ENCODE data around the gene CWF19L2.
"Not testable (repeated sequence)": the region's sequence is repeated elsewhere in the genome, so short reads cannot be mapped to it uniquely, and the experiment has no call there.

CWF19L2 gene

DNA sequence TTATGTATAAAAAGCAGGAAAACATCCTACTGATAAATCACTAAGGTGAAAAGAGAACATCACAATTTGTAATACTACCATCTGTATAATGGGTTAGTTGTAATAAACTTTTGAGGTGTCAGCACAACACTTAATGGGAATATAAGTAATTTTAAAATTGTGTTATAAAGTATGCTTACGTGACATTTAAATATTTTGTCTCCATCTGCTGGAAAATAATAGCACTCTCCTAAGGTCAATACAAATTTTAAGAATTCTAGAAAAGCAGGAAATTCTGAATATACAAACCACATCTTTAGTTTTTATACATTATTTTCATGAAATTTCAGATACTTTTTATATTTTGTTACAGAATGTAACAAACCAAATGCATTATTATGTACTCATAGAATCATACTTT, 19.5 kb downstream of the CWF19L2 start:
- no peak for DNase-seq (ENCODE audit: low read depth)

DNA sequence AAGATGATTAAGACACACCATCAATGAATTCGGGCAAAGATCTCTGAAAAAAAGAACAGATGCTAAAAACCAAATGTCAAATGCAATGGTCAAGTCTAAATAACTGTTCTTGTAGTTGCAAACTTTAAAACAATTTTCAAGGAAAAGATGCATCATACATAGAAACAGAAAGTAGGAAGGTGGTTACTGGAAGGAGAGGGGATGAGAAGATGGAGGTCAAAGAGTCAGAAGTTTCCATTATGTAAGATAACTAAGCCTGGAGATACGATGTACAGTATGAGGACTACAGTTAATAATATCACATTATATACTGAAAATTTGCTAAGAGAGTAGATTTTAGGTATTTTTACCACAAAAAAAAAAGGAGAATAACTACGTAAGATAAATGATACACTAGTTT, 27.1 kb downstream of the CWF19L2 start:
- DNase-seq (ENCODE audit: low read depth): no peak

DNA sequence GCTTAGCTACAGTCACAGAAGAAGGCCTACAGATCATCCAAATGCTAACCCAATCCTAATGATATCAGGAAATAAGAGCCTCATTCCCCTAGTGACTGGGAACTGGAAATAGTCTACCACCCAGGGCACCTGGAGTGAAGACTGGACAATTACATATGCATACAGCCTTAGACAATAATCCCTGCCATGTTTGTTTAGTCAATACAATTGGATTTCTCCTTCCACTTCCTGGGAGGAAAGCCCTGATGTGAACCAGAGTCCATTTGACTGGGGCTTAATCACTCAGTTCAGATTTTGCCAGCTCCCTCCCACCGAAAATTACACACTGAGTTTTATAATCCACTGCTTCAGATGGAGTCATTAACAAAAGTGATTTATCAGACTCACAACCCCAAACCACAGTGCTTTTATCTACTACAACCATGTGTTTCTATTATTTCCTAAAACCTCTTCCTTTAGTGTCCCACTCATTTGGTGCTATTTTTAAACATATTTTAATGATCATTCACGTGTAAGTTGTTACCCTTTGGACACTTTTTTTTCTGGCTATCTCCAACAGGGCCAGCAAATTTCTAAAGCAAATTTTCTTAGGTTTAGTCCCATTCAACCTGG, 29.9 kb downstream of the CWF19L2 start:
- DNase-seq (ENCODE audit: low read depth): no peak

DNA sequence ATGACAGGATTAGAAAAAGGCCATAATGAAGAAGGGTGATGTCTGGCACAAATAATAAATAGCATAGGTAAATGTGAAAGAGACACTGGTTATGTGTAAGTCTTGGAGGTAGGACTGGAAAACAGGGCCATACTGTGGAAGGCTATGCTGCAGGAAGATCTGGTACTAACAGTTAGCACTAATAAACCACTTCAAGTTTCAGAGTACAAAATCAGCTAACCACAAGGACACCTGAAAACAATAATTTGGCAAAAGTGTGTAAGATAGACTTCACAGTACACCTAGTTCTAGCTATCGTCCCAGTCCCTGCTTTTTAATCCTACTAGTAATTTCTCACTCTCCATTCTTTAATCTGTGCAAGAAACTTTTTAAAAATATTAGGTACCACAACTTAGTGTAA, 44.3 kb downstream of the CWF19L2 start:
- DNase-seq (ENCODE audit: low read depth): no peak

DNA sequence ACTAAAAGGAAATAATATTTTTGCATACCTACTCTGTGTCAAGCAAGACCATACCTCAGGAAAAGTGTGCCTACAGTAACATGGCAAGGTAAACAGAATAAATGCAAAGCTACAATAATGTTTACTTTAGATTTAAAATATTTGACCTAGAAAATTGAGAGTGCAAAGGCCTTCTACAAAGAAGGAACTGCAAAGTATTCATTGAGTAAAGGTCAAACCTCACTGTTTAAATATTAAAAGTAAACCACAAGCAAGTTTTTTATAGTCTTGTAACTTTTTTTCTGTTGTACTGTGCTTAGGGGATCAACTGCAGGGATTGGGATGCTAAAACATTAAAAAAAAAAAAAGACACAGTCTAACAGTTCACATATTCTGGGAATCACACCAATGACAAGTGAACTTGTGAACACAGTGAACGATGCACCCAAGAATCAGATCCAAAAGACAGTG, 48.8 kb downstream of the CWF19L2 start:
- no peak for DNase-seq (ENCODE audit: low read depth)

DNA sequence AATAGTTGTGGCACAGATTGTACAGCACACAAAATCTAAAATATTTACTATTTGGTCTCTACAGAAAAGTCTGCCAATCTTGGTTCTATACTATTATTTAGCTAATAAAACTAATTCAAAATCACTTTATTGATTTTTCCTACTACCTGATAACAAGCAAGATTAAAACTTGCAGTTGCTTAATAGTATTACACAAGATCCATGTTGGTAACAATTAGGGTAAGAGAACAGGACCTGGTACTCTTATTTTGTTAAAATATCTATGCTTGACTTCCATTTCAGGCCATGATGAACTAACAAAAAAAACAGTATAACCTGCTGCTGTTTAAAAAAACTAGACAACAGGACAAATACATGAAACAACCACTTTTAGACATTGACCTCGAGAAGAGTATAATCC, 52.4 kb downstream of the CWF19L2 start:
- no peak for DNase-seq (ENCODE audit: low read depth)

DNA sequence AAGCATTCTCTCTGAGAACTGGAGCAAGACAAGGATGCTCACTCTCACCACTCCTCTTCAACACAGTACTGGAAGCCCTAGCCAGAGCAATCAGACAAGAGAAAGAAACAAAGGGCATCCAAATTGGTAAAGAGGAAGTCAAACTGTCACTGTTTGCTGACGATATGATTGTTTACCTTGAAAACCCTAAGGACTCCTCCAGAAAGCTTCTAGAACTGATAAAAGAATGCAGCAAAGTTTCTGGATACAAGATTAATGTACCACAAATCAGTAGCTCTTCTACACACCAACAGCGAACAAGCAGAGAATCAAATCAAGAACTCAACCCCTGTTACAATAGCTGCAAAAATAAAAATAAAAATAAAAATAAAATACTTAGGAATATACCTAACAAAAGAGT, 56.5 kb downstream of the CWF19L2 start:
- DNase-seq (ENCODE audit: low read depth): not testable (repeated sequence)

DNA sequence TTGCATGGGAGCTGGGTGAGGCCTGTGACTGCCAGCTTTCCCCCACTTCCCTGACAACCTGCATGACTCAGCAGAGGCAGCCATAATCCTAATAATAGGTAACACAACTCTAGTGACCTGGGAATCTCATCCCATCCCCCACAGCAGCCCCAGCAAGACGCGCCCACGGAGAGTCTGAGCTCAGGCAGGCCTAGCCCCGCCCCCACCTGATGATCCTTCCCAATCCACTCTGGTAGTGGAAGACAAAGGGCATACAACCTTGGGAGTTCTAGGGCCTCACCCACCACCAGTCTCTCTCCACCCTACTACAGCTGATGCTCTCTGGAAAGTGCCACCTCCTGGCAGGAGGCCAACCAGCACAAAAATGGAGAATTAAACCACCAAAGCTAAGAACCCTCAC, 60.3 kb downstream of the CWF19L2 start:
- DNase-seq (ENCODE audit: low read depth): no peak

DNA sequence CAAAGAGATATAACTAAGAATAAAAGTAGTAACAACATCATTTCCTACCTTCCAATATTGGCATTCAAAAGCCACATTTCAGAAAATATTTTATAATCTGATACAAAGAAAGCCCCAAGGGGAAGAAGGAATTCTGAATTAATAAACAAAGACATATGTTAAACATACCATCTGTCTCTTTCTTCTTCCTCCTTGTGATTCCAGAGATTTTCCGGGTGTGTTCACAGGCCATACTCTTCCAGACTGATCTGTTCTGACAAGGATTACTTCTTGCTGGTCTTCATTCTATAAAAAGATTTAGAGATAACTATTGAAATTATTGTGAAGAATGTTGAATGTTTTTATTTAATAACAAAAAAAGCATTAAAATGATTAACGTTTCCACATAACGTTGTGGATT, 65.0 kb downstream of the CWF19L2 start:
- no peak for DNase-seq (ENCODE audit: low read depth)

DNA sequence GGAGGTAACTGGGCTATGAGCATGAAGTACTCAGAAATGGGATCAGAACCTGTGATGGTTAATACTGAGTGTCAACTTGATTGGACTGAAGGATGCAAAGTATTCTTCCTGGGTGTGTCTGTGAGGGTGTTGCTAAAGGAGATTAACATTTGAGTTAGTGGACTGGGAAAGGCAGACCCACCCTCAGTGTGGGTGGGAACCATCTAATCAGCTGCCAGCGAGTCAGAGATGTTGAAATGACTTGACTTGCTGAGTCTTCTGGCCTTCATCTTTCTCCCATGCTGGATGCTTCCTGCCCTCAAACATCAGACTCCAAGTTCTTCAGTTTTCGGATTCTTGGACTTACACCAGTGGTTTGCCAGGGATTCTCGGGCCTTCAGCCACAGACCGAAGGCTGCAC, 66.9 kb downstream of the CWF19L2 start:
- DNase-seq (ENCODE audit: low read depth): not testable (repeated sequence)

DNA sequence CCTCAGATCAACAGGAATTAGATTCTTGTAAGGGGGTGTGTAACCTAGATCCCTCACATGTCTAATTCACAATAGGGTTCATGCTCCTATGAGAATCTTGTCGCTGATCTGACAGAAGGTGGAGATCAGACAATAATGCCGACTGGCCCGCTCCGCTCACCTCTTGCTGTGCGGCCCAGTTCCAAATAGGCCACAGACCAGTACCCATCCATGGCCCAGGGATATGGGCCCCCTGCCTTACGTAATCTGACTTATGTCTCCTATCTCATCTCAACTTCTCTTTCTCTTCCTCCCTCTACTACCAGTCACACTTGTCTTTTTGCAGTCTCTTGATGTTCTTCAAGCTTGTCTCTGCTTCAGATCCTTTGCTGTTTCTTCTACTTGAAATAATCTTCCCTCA, 70.0 kb downstream of the CWF19L2 start:
- DNase-seq (ENCODE audit: low read depth): no peak

DNA sequence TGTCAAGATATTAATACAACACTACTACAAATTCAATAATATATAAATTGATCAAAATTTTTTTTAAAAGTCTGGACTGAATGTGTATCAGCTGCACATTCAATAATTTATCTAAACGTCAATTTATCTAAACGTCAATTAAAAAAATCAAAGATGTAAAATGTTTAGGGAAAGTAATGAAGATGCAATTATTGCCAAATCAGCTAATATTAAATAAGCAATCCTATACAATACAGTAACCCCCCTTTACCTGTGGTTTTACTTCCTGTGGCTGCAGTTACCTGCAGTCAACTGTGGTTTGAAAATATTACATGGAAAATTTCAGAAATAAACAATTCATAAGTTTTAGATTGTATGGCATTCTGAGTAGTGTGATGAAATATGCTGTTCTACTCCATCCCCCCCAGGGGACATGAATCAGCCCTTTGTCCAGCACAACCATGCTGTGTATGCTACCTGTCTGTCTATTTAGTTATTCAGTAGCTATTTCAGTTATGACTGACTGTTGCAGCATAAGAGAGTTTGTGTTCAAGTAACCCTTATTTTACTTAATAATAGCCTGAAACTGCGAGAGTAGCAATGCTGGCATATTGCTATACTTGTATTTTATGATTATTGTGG, 72.2 kb downstream of the CWF19L2 start:
- DNase-seq (ENCODE audit: low read depth): no peak

DNA sequence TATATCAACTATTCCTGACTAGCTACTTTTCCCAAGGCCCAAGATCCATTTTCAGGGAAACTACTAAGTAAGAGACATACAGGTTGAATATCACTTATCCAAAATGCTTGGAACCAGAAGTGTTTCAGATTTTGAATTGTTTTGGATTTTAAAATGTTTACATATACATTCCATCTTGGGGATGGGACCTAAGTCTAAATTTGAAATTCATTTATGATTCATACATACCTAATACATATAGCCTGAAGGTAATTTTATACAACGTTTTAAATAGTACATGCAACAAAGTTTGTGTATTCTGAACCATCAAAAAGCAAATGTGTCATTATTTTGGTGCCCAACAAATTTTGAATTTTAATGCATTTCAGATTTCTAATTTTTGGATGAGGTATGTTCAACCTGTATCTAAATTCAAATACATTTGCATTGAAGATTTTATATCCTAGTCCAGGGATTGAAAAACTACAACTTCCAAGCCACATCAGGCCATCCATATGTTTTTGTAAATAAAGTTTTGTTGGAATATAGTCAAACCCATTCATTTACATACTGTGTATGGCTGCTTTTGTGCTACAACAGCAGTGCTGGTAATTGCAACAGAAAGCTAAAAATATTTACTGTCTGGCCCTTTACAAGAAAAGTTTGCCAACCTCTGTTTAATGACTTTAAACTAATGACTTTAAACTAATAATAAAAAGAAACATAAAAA, 73.3 kb downstream of the CWF19L2 start:
- DNase-seq (ENCODE audit: low read depth): no peak

DNA sequence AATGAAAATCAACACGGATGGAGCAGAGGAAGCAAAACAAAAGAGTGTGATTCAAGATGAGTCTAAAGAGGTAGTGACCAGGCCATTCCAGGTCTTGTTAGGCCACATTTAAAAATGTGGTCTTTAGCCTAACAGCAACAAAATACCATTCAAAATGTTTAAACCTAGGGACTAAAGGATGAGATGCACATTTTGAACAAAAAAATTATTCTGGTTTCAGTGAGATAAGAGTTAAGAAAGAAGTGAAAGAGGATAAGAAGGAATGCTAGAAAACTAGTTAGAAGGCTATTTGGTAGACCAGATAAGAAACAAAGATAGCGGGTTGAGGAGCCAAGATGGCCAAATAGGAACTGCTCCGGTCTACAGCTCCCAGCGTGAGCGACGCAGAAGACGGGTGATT, 85.2 kb downstream of the CWF19L2 start:
- no peak for DNase-seq (ENCODE audit: low read depth)

DNA sequence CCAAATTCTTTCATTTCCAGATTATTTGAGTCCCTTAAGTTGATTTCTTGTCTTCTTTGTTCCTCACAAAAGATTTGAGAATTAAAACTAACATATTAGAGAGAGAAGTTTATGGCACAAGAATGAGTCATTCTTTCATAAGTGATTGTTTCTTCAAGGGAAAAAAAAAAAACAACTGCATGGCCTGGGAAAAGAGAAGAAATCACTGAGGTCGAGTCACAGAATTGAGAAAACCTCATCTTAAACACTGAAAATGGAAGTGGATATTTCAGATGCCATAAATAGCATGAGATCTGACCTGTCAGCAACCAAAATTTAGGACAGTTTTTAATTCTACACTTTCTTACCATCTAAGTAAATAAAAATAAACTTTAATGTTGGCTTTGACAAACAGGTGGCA, 87.2 kb downstream of the CWF19L2 start:
- DNase-seq (ENCODE audit: low read depth): no peak

DNA sequence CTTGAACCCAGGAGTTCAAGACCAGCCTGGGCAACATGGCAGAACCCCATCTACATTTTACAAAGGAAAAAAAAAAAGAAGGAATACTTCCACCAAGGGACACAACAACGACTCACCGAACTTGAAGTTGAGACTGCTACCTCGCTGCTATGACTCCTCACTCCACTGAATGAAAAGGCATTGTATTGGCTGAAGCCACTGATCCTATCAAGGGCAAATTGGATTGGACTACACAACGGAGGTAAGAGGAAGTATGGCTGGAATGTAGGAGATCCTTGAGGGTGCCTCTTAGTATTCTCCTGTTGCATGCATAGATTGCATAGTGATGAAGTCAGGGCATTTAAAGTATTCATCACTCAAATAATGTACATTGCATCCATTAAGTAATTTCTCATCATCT, 97.9 kb downstream of the CWF19L2 start:
- no peak for DNase-seq (ENCODE audit: low read depth)

DNA sequence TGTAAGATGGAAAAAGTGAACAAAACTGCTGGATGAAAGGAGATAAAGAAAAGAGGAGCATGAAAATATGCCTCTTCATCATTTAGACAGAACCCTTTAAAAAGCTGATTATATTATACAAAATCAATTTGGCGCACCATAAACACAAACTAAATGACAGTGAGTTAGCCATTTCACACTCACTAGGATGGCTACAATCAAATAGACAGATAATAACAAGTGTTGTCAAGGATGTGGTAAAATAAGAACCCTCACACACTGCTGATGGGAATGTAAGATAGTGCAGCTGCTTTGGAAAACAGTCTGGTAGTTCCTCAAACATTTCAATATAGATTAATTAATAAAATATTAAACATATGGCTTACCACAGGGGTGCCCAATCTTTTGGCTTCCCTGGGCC, 99.7 kb downstream of the CWF19L2 start:
- DNase-seq (ENCODE audit: low read depth): no peak

DNA sequence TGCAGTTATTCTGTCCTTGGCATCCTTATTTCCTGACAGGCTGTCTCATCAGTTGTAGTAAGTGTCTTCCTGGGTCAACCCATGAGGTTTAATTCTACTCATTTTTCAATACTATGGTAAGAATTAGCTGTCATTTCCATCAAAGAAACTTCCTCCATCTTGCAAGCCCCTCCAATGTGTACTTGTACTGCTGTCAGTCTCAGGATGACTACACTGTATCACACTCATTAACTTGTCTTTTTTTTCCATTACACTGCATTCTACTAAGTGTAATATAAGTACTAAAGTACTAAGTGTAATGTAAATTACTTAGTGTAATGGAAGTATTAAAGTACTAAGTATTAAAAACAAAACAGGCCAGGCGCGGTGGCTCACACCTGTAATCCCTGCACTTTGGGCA, 102.8 kb downstream of the CWF19L2 start:
- no peak for DNase-seq (ENCODE audit: low read depth)

DNA sequence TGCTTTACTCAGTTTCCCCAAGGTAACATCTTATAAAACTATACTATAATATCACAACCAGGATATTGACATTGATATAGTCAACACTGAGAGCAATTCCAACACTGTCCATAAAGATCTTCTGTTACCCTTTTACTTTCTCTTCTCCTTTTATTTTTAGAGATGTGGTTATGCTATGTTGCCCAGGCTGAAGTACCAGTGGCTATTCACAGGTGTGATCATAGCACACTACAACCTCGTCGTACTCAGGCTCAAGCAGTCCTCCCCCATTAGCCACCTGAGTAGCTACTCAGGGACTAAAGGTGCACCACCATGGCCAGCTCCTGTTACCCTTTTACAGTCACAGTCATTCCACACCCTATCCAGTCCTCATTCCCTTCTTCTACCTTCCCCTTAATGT, 119.7 kb downstream of the CWF19L2 start:
- no peak for DNase-seq (ENCODE audit: low read depth)

DNA sequence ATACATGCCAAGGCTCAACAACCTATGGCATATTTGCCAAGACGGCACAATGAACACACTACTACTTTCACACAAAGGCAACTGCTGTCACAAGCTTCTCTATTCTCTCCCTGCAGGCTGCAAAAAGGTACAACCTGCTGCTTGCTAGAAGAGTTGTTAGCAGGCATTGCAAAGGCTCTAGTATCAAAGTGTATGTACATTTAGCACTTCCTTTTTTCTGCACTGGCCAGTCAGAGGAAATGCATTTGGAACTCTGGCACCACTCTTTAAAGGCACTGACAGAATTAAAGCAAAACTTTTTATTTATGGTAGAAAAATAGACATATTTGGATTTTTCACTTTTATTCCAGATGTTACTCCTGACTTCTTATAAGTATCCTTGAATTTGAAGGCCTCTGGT, 125.9 kb downstream of the CWF19L2 start:
- DNase-seq (ENCODE audit: low read depth): no peak

DNA sequence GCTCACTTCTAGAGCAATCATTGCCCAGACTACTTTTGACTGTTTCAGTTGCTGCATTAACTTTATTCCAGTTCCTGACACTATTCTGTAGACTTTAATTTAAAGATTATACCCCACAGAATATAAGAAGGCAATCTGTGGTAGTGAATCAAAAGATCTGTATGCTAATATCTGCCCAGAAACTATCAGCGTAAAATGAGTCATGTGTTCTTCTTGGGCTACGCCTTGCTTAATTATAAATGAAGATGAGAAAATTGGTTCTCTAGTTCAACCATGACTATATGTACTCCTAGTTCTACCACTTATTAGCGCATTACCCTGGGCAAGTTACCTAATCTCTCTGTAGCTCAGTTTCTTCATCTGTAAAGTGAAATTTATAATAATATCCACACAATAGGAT, 128.5 kb downstream of the CWF19L2 start:
- DNase-seq (ENCODE audit: low read depth): no peak

DNA sequence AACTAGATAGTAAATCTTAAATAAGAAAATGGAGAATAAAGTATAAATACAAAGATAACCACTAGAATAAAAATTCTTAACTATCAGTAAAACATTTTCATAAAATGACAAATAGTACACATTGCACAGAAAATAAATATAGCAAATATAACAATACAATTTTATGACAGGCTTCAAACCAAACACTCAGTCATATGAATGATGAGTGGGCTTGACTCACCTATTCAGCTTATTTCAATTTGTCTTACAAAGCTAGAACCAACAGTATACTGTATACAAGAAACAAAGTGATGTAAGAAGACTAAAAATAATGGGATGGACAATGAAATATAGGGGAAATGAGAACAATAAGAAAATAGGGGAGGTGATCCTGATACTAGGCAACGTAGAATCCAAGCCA, 141.2 kb downstream of the CWF19L2 start:
- no peak for DNase-seq (ENCODE audit: low read depth)

DNA sequence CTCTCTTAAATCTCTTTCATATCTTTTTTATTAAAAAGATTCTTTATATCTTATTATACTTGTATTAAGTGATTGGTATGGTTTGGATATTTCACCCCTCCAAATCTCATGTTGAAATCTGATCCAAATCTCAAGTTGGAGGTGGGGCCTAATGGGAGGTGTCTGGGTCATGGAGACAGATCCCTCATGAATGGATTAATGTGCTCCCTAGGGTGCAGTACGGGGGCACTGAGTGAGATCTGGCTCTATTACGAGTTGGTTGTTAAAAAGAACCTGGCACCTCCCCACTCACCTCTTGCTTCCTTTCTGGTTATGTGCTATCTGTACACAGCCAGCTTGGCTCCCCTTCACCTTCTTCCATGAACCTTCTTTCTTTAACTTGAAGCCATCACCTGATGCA, 149.6 kb downstream of the CWF19L2 start:
- DNase-seq (ENCODE audit: low read depth): no peak

DNA sequence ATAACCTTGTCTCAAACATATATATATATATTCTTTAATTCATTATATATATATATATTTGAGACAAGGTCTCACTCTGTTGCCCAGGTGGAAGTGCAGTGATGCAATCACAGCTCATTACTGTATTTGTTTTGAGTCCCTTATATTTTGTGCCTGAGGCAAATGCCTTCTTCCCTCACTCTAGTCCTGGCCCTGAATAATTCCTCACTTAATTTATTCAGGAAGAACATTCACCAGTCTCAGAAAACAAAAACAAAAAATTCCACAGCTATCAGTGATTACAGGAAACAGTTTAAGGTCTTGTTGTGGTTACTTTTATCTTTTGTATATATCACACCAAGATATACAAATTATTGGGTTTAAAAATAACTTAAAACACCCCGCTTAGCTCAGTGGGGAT, 155.7 kb downstream of the CWF19L2 start:
- no peak for DNase-seq (ENCODE audit: low read depth)

All from stimulated activated CD8-positive, alpha-beta memory T cell treated with anti-CD3 and anti-CD28 coated beads, Interleukin-7, amount 100 ng/mL, for 24 hours (primary cell).